ENCODE results near the gene SELPLG.

- TF ChIP-seq CTCF (IDR thresholded peaks at IDR 0.05) (no peak), POLR2A (IDR thresholded peaks at IDR 0.05) (no peak)
Measured at GRCh38 chr12:108638997-108639822, 5.5 kb upstream of the SELPLG start.
